AG09309 (cell line): ENCODE data around the gene SERPINE2.

Experiments
- DNase-seq: peaks from one replicate; pipeline ENCODE4 v3.0.0-alpha.2; 2010; ENCODE audit warnings: low read depth
- H3K4me3 ChIP-seq: 2 replicates; pipeline ENCODE4 v1.5.1; 2011; ENCODE audit warnings: mild to moderate bottlenecking, low read depth, low read length, moderate library complexity; ENCODE audit not compliant: control insufficient read depth
- TF ChIP-seq, protein P1 (sequence below): IDR thresholded peaks from 2 replicates; pipeline ENCODE4 v1.5.1; 2011; ENCODE audit warnings: mild to moderate bottlenecking, low read depth, low read length, inconsistent platforms; ENCODE audit not compliant: insufficient read depth, control insufficient read depth; ENCODE audit errors: missing control alignments

Gene SERPINE2

DNA sequence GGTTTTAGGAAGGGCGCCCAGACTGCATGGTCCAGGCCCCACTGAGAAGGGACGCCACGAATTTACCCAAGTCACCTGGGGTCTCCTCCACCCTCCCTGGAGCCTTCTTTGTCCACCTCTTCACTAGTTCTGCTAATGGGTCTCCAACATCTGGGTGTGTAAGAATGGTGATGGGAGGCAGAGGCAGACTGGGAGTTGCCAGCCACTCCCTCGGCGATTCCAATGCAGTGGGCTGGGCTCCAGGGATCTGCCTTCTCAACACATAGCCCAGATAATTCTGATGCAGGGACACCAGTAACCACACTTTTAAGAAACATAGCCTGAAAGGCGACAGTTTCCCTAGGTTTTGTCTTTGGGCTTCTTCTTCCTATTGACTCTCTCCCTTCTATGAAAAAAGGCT is 42.7 kb downstream of the SERPINE2 start:
- no peak overlapping the region for H3K4me3 ChIP-seq
- no peak for DNase-seq
- TF ChIP-seq, protein P1, sequence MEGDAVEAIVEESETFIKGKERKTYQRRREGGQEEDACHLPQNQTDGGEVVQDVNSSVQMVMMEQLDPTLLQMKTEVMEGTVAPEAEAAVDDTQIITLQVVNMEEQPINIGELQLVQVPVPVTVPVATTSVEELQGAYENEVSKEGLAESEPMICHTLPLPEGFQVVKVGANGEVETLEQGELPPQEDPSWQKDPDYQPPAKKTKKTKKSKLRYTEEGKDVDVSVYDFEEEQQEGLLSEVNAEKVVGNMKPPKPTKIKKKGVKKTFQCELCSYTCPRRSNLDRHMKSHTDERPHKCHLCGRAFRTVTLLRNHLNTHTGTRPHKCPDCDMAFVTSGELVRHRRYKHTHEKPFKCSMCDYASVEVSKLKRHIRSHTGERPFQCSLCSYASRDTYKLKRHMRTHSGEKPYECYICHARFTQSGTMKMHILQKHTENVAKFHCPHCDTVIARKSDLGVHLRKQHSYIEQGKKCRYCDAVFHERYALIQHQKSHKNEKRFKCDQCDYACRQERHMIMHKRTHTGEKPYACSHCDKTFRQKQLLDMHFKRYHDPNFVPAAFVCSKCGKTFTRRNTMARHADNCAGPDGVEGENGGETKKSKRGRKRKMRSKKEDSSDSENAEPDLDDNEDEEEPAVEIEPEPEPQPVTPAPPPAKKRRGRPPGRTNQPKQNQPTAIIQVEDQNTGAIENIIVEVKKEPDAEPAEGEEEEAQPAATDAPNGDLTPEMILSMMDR, result no peak

DNA sequence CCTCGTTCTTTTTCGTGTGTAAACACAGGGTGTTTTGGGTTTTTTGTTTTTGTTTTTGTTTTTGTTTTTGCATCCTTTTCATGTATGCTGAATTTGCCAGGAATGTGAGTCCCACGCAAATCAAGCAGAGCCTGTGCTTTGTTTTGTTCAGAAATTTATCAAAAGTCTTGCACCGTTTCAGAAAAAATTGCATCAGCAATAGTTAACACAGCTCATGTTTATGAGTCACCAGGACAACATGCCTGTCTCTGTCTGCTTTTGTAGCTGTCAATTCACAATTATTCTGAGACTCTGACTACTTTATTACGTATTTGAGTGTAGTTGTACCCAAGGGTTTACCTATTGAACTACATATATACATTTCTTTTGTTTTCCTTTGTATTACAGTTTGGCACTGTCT is 43.5 kb downstream of the SERPINE2 start:
- H3K4me3 ChIP-seq, result no peak overlapping the region
- DNase-seq, result no peak
- TF ChIP-seq, protein P1, result no peak

DNA sequence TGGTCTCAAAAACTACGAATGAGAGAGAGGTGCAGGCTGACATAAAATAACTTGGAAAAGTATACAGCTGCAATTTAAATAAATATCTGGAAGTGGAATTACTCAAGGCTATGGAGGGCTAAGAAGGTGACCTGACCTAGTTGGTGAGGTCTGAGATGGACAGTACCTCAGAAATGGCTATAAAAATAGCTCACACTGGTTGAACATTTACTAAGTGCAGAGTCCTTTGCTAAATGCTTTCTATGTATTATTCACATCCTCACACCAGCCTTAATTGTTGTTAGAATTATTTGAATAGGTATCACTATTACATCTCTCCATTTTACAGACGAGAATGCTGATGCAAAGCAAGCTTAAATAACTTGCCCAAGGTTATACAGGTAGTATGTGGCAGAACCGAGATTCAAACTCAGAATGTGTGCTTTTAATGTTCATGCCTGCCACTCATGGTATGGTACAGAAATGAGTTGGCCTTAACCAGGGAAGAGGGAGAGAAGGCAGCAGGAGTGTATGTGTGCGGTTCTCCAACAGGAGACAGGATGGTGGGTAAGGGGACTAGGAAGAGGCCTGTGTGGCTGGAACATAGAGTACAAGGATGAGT is 44.4 kb downstream of the SERPINE2 start:
- no peak for DNase-seq
- no peak overlapping the region for H3K4me3 ChIP-seq
- TF ChIP-seq, protein P1, result no peak

DNA sequence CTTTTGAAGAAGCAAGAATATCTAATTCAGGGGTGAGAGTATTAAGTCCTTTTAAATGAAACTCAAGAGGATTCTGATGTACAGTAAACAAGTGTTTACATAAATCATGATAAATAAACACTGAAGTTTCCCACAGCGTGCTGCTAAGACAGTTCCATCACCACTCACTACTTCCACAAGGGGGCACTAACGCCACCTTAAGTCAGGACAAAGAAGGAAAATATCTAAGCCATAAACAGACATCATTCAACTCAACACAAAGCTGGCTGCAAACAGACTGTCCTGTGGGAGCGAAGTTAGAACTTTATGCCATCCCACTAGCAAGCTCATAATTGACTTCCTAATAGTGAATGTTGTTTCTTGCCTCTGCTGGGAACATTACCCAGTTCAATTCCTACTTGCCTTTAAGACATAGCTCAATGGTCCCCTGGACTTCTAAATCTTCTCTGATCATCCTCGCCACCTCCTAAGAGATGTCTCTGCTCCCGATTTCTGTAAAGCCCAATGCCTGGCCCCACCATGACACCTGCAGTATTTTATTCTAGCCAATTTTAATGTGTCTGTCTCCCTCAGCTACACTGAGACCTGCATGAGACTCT is 45.4 kb downstream of the SERPINE2 start:
- no peak overlapping the region for H3K4me3 ChIP-seq
- DNase-seq, result peak; percentile 64
- TF ChIP-seq, protein P1, result peak; percentile 84

DNA sequence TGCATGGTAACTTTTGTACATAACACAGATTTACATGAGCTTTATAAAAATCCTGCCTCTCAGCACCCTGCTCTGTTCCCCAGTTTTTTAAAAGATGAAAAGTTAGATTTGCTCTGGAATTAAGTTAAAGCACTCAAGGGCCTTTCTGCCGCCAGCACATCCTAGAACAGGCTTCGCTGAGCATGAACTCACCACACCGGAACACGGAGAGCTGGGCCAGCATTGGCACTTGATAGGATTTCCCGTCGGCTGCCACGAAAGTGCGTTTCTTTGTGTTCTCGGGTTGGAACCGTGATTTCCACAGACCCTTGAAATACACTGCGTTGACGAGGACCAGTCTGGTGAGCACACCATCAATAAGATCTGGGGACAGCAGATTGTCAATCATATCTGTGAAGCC is 47.5 kb downstream of the SERPINE2 start:
- no peak for DNase-seq
- TF ChIP-seq, protein P1, result no peak

DNA sequence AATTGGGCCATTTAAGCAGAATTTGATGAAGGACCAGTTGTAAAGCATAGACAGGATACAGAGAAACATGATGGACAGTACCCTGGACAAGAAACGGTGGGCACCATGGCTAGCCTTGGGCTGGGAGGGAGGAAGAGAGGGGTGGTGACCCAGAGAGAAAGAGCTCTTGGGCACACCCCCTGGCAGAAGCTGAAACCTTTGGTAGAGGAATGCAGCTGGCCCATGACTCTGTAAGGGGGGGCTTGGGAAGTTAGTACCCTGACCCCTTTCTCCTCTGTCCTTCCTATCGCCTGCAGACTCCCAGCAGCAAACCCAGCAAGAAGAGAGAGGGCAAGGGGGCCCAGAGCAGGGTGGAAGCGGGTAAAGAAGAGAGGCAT is 49.2 kb downstream of the SERPINE2 start:
- TF ChIP-seq, protein P1, result no peak
- DNase-seq, result no peak
- no peak overlapping the region for H3K4me3 ChIP-seq

More for the DNA sequence above, 47.5 kb downstream of the SERPINE2 start:
- H3K4me3 ChIP-seq, result no peak overlapping the region
